ENCODE data around the gene CEP120.
"Not testable (repeated sequence)": the region's sequence is repeated elsewhere in the genome, so short reads cannot be mapped to it uniquely, and the experiment has no call there.

CEP120 gene

DNA sequence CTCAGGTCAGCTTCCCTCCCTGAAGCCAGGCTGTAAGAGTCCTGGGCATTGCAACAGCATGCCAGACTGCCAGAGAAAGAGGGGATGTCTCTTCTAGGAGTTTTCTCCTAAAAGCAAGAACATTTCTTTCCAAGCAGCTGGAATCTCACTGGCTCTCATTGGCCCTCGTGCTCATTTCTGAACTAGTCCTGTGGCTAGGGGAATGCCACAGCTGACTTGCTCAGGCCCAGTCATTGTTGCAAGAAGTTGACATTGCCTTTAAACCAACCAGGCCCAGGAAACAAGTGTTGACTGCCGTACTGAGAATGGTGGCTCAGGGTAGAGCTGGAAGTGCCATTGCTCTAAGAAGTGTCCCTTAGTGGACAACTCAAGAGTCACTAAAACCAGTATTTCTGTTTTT, 15.0 kb upstream of the CEP120 start:
- no peak for DNase-seq

DNA sequence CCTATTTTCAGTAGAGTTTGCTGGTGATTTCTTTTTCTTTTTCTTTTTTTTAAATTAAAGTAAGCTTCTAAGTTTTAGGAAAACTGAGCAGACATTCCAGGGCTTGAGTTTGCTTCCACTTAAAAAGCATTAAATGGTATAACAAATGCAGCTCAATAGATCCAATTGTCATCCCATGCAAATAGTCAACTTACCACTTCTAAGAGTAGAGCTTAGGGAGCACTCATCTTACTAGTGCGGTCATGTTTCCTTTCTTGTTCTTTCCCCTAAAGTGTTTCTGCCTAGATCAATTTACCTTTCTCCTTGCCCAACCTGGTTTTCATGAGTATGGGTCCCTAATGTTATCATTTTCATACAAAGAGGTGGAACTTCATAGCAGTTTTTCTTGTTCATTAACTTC, 13.0 kb upstream of the CEP120 start:
- no peak for DNase-seq

- no peak for DNase-seq
Measured at GRCh38 chr5:123434796-123435195, 11.6 kb upstream of the CEP120 start.

GRCh38 chr5:123433596-123433995, 10.4 kb upstream of the CEP120 start:
- DNase-seq: no peak

DNA sequence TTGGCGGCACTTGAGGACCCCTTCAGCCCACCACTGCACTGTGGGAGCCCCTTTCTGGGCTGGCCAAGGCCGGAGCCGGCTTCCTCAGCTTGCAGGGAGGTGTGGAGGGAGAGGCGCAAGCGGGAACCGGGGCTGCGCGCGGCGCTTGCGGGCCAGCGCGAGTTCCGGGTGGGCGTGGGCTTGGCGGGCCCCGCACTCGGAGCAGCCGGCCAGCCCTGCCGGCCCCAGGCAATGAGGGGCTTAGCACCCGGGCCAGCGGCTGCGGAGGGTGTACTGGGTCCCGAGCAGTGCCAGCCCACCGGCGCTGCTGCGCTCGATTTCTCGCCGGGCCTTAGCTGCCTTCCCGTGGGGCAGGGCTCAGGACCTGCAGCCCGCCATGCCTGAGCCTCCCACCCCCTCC, 7.2 kb upstream of the CEP120 start:
- DNase-seq: not testable (repeated sequence)

GRCh38 chr5:123429993-123430392, 6.8 kb upstream of the CEP120 start:
- DNase-seq: peak; percentile 85

DNA sequence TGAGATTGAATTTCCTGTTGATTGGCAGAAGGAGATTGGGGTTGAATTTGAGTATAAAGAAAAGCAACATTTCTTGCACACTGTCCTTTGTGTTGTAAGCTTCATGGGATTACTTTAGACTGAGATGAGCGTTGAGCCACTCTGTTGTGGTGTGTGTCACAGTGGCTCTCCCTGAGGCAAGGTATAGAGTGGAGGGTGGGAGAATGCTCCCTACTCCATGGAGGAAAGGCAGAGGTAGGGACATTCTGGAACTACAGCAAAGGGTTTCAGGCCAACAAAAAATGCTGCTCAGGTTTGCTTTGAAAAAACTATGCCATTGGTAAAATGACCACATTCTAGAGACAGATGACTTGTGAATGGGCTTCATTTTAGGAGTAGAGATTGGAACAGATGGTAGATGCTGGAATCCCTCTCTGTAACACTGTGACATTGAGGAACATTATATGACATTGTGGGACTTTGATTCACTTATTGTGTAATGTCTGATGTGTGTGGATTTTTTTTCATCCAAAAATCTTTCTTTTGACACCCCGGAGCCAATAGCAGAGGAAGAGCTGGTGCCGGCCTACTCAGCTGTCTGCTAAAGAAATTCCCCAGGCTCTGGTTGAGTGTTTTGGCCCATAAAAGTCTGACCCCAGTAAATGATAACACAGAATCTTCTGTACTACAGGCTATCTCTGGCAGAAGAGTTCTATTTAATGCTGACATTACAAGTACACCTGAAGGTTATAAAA, 6.2 kb upstream of the CEP120 start:
- DNase-seq: no peak

- DNase-seq: no peak
Measured at GRCh38 chr5:123428521-123429220, 5.5 kb upstream of the CEP120 start.

GRCh38 chr5:123427281-123427680, 4.1 kb upstream of the CEP120 start:
- DNase-seq: no peak

GRCh38 chr5:123425431-123425830, 2.2 kb upstream of the CEP120 start:
- no peak for DNase-seq

GRCh38 chr5:123422433-123423277, 548 bp downstream of the CEP120 start:
- DNase-seq: peak; percentile 32

GRCh38 chr5:123421773-123422172, 1.4 kb downstream of the CEP120 start:
- no peak for DNase-seq

GRCh38 chr5:123414974-123415373, 8.2 kb downstream of the CEP120 start:
- no peak for DNase-seq

DNA sequence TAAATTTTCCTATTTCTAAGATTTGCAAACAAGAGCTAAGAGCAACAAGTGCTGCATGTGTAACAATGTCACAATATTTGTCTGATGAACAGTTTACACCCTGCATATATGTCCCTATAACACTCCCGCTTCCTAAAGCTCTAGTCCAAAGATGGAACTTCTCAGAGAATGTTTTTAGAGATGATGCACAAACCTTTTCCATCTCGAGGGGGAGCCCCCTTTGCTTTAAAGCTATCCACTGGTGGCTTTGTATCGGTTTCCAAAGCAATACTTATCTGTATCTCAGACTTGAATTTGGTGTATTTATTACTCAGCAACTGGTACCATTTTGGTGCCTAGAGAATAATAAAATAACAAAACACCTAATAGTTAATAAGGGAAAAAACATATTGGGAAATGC, 11.0 kb downstream of the CEP120 start:
- DNase-seq: no peak

DNA sequence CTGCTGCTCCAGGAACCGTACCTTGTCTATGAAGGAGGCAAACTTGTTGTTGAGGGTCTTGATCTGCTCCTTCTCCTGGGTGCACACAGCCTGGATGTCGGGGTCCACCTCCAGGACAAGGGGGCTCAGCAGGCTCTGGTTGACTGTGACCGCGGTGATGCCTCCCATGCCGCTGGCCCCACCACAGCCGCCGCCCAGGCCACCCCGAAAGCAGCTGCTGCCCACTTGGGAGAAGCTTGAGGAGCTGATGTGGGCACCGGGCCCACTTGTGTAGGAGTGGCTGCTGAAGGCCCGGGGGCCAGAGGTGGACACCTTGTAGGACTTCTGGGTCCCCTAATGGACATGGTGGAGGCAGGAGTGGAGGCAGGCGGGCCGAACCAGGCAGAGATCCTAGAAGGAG, 21.2 kb downstream of the CEP120 start:
- DNase-seq: not testable (repeated sequence)

DNA sequence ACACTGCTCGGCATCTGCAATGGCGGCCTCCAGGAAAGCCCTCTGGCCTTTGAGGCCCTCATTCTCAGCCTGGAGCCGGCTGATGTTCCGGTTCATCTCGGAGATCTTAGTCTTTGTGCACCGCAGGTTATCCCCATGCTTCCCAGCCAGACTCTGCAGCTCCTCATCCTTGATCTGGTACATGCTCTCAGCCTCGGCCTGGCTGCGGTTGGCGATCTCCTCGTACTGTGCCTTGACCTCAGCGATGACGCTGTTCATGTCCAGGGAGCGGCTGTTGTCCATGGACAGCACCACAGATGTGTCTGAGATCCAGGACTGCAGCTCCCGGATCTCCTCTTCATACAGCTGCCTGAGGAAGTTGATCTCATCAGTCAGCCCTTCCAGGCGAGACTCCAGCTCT, 21.9 kb downstream of the CEP120 start:
- DNase-seq: no peak

DNA sequence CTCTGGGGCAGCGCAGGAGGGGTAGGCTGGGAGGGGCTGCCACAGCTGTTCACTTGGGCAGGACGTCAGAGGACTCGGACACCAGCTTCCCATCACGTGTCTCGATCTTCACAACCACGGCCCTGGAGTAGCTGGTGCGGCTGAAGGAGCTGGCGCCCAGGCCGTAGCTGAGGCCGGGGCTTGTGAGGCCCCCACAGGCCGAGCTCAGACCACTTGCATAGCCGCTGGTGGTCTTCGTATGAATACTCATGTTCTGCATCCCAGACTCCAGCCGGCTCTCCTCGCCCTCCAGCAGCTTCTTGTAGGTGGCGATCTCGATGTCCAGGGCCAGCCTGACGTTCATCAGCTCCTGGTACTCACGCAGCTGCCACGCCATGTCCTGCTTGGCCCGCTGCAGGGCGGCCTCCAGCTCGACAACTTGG, 22.3 kb downstream of the CEP120 start:
- not testable (repeated sequence) for DNase-seq

DNA sequence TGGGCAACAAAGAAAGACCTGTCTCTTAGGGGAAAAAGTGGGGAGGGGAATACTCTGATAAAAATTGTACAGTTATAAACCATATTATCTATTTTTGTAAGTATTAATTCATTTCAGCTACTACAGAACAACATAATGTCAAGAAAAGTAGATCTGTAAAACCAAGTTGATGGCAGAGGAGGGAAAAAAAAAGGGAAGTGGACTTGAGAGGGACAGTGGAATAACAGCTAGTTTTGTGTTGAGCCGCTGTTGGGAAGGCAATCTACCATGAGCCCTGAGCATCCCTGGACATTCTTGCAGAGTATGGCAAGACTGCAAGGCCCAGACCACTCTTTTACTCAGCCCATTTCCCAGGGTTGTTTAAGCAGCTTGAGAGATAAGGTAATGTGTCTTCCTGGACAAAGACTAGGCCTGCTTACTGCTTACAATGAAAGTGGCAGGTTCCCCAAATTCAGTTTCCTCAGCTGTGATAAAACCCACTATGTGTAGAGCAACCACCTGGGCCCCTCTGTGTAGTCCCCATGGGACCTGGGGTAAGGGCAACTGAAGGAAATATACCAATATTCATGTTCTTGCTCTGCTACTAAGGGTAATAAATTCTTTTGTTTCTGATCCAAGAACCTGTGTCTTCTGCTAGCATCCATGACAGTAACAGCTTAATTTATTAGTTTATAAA, 25.0 kb downstream of the CEP120 start:
- DNase-seq: no peak

DNA sequence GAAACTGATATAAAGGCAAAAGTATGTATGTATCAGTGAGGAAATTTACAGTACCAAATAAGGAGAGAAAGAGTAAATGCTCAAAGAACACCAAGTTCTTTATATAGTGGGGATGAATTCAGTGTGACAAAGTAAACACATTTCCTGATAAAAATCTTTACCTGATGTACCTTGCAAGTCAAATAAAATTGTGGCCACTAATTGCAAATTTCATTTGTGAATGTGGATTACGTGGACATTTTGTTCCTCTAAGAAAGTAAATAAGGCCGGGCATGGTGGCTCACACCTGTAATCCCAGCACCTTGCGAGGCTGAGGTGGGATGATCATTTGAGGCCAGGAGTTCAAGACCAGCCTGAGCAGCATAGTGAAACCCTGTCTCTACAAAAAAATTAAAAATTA, 25.7 kb downstream of the CEP120 start:
- no peak for DNase-seq

GRCh38 chr5:123391009-123391408, 32.2 kb downstream of the CEP120 start:
- no peak for DNase-seq

DNA sequence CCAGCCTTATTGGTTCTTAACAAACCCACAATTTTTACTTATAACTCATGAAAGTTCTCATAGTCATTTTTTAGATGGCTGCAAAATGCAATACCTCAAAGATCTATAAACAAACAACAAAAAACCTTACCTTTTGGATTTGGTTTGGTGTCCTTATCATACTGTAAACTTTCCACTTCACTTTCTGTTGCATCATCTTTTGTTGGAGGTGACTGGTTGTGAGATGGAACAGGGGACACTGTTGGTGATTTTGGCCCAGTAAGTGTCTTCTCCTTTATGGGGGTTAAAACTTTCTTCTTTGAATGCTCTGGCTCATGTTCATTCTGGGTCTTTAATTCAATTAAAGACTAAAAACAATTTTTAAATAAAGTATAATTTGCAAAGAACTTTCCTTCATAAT, 33.4 kb downstream of the CEP120 start:
- no peak for DNase-seq

GRCh38 chr5:123387313-123387712, 35.9 kb downstream of the CEP120 start:
- DNase-seq: no peak

- no peak for DNase-seq
Measured at GRCh38 chr5:123382252-123382651, 41.0 kb downstream of the CEP120 start.

Measured in fibroblast of skin of back (primary cell).